Upper lobe of left lung (tissue), 4 donors: Measurements from ENCODE around the gene CRYGD.

Experiments
- EP300 ChIP-seq, 4 donors: sonication (generic); formaldehyde crosslinking; IDR thresholded peaks; one replicate each; pipeline ENCODE4 v1.5.1; 2017; ENCODE audit warnings: antibody characterized with exemption in 4 of 4, control low read depth in 2 of 4
- POLR2A ChIP-seq, 4 donors: fragments of 450-650 bp; IDR thresholded peaks; one replicate each; pipeline ENCODE4 v1.5.1; 2016 to 2017; ENCODE audit warnings: antibody characterized with exemption in 4 of 4, mild to moderate bottlenecking in 2 of 4
- POLR2AphosphoS5 ChIP-seq, 2 donors: sonication (generic); formaldehyde crosslinking; IDR thresholded peaks; one replicate each; pipeline ENCODE4 v1.5.1; 2017; ENCODE audit warnings: antibody characterized with exemption in 2 of 2
- TF ChIP-seq, protein P1 (sequence below), 6 experiments: fragments of 450-650 bp in 4 of 6; fragments of 200-600 bp in 2 of 6; sonication (generic) in 2 of 6; IDR thresholded peaks; one replicate each; pipeline ENCODE4 v1.5.1; 2016 to 2019; ENCODE audit warnings: antibody characterized with exemption in 6 of 6

DNA sequence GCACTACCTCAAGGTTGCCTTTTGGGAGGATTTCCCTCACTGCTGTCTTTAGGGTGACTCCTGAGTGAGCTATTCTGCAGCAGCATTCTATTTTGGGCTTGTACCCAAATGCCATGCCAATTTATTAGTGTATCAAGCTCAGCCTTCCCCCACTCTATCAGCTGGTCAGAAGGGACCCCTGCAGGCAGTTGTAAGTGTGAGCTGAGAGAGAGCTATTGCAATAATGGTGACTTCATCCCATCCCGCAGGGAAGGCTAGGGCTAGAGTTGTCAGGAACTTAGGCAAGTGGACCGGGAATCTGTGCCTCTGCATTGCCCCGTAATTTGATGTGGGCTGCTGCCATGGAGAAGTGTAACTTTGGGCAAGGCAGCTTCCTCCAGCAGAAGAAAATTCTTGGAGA is 23.4 kb upstream of the CRYGD start:
- TF ChIP-seq, protein P1, sequence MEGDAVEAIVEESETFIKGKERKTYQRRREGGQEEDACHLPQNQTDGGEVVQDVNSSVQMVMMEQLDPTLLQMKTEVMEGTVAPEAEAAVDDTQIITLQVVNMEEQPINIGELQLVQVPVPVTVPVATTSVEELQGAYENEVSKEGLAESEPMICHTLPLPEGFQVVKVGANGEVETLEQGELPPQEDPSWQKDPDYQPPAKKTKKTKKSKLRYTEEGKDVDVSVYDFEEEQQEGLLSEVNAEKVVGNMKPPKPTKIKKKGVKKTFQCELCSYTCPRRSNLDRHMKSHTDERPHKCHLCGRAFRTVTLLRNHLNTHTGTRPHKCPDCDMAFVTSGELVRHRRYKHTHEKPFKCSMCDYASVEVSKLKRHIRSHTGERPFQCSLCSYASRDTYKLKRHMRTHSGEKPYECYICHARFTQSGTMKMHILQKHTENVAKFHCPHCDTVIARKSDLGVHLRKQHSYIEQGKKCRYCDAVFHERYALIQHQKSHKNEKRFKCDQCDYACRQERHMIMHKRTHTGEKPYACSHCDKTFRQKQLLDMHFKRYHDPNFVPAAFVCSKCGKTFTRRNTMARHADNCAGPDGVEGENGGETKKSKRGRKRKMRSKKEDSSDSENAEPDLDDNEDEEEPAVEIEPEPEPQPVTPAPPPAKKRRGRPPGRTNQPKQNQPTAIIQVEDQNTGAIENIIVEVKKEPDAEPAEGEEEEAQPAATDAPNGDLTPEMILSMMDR (IDR thresholded peaks at IDR 0.05), result no peak
- TF ChIP-seq POLR2A (IDR thresholded peaks at IDR 0.05), result no peak
- TF ChIP-seq POLR2AphosphoS5 (IDR thresholded peaks at IDR 0.05), result no peak
- no peak for TF ChIP-seq EP300 (IDR thresholded peaks at IDR 0.05)
